ENCODE results near the gene CCR8.
"Not testable (repeated sequence)": the region's sequence is repeated elsewhere in the genome, so short reads cannot be mapped to it uniquely, and the experiment has no call there.

The CCR8 gene

GRCh38 chr3:39317571-39318169 lies 11.8 kb upstream of the CCR8 start:
- no peak for DNase-seq

GRCh38 chr3:39318301-39318700 lies 11.2 kb upstream of the CCR8 start:
- no peak for DNase-seq

- no peak for DNase-seq
Measured at GRCh38 chr3:39319249-39319648, 10.3 kb upstream of the CCR8 start.

GRCh38 chr3:39321574-39321983 lies 7.9 kb upstream of the CCR8 start:
- DNase-seq = not testable (repeated sequence)

GRCh38 chr3:39322209-39322715 lies 7.2 kb upstream of the CCR8 start:
- not testable (repeated sequence) for DNase-seq

- DNase-seq = no peak
Measured at GRCh38 chr3:39322936-39323335, 6.6 kb upstream of the CCR8 start.

- no peak for DNase-seq
Measured at GRCh38 chr3:39323494-39323893, 6.0 kb upstream of the CCR8 start.

- no peak for DNase-seq
Measured at GRCh38 chr3:39325236-39325635, 4.3 kb upstream of the CCR8 start.

- no peak for DNase-seq
Measured at GRCh38 chr3:39327053-39327745, 2.3 kb upstream of the CCR8 start.

GRCh38 chr3:39327746-39328349 lies 1.7 kb upstream of the CCR8 start:
- peak; percentile 76 for DNase-seq

- DNase-seq = no peak
Measured at GRCh38 chr3:39330824-39331223, 1.3 kb downstream of the CCR8 start.

GRCh38 chr3:39332525-39332924 lies 3.0 kb downstream of the CCR8 start:
- DNase-seq = no peak

GRCh38 chr3:39333607-39334006 lies 4.1 kb downstream of the CCR8 start:
- DNase-seq = no peak

- no peak for DNase-seq
Measured at GRCh38 chr3:39334205-39334604, 4.7 kb downstream of the CCR8 start.

GRCh38 chr3:39338201-39338600 lies 8.7 kb downstream of the CCR8 start:
- no peak for DNase-seq

- DNase-seq = no peak
Measured at GRCh38 chr3:39339086-39339485, 9.6 kb downstream of the CCR8 start.

- DNase-seq = no peak
Measured at GRCh38 chr3:39343076-39343717, 13.7 kb downstream of the CCR8 start.

- no peak for DNase-seq
Measured at GRCh38 chr3:39343760-39344159, 14.3 kb downstream of the CCR8 start.

- no peak for DNase-seq
Measured at GRCh38 chr3:39344746-39345344, 15.3 kb downstream of the CCR8 start.

- no peak for DNase-seq
Measured at GRCh38 chr3:39346785-39347585, 17.5 kb downstream of the CCR8 start.

GRCh38 chr3:39347586-39347876 lies 18.0 kb downstream of the CCR8 start:
- DNase-seq = no peak

- no peak for DNase-seq
Measured at GRCh38 chr3:39349080-39349479, 19.6 kb downstream of the CCR8 start.

- no peak for DNase-seq
Measured at GRCh38 chr3:39350714-39351113, 21.2 kb downstream of the CCR8 start.

Measured in activated effector memory CD4-positive, alpha-beta T cell treated with anti-CD3 and anti-CD28 coated beads, Interleukin-2, amount 50 U/mL, for 16 hours (primary cell).